B cell (primary cell): ENCODE results near the gene GPR78. TPM values are rescaled to one million over a fixed set of nuclear protein-coding genes. Genes with fewer than 3 reads are reported as not detected.

ENCODE experiments used
- ATAC-seq: fragments of 200-7000 bp; cut with Tn5 transposase; one replicate; pipeline ENCODE4 v1.10.0; 2021; ENCODE audit warnings: low read depth, mild to moderate bottlenecking, moderate number of reproducible peaks, moderate library complexity
- CTCF ChIA-PET: fragments of 350-600 bp; sonication (Branson Sonifier 250); formaldehyde crosslinking; loops from one replicate; lab custom pipeline; 2021; ENCODE audit warnings: antibody characterized with exemption, inconsistent platforms; lab: Charles Lee
- POLR2A ChIA-PET: fragments of 350-600 bp; sonication (Branson Sonifier 250); formaldehyde crosslinking; loops from one replicate; lab custom pipeline; 2021; ENCODE audit warnings: antibody characterized with exemption; lab: Charles Lee
- DNase-seq: peaks from one replicate; pipeline ENCODE4 v3.0.0; 2013
- H2AFZ ChIP-seq: 2 replicates; pipeline ENCODE4 v1.6.1; 2012; ENCODE audit warnings: mild to moderate bottlenecking, low read depth, low read length; ENCODE audit not compliant: insufficient read depth, poor library complexity, severe bottlenecking
- H3K27ac ChIP-seq, 2 donors: 1 replicate in 1 of 2; 2 replicates in 1 of 2; pipeline ENCODE4 v1.5.1; 2012 to 2013; ENCODE audit warnings: low read length in 2 of 2, mild to moderate bottlenecking in 2 of 2, moderate library complexity in 1 of 2
- H3K27me3 ChIP-seq, 4 experiments: fragments of 200-600 bp in 1 of 4; sonication (generic) in 1 of 4; replicated peaks in 1 of 4; 1 replicate in 2 of 4; 2 replicates in 2 of 4; pipeline versions ENCODE4 v1.6.1 to v1.7.0; 2013 to 2016; ENCODE audit warnings: low read length in 3 of 4, mild to moderate bottlenecking in 2 of 4, mixed read lengths in 1 of 4, moderate library complexity in 1 of 4; ENCODE audit not compliant: insufficient read depth in 4 of 4, control insufficient read depth in 3 of 4; ENCODE audit errors: control extremely low read depth in 1 of 4
- H3K36me3 ChIP-seq, 2 experiments: replicated peaks in 1 of 2; 1 replicate in 1 of 2; 2 replicates in 1 of 2; pipeline versions ENCODE4 v1.6.1 to v1.7.1; 2013; ENCODE audit warnings: low read length in 1 of 2; ENCODE audit not compliant: insufficient read depth in 2 of 2, control insufficient read depth in 1 of 2; ENCODE audit errors: control extremely low read depth in 1 of 2, extremely low read depth in 1 of 2
- H3K4me1 ChIP-seq, 2 donors: fragments of 200-600 bp in 1 of 2; sonication (generic) in 1 of 2; 1 replicate in 1 of 2; 2 replicates in 1 of 2; pipeline versions ENCODE4 v1.5.1 to v1.6.1; 2013 to 2017; ENCODE audit warnings: low read length in 2 of 2; ENCODE audit not compliant: control insufficient read depth in 2 of 2, insufficient read depth in 2 of 2
- H3K4me2 ChIP-seq: replicated peaks from 2 replicates; pipeline ENCODE3; 2012; ENCODE audit warnings: mild to moderate bottlenecking, low read depth, low read length; ENCODE audit not compliant: poor library complexity, severe bottlenecking
- H3K4me3 ChIP-seq, 5 experiments: fragments of 200-600 bp in 1 of 5; sonication (generic) in 1 of 5; 1 replicate in 3 of 5; 2 replicates in 2 of 5; pipeline versions ENCODE4 v1.5.1 to v1.7.0; 2011 to 2016; ENCODE audit warnings: low read length in 4 of 5, mild to moderate bottlenecking in 4 of 5, low read depth in 2 of 5, control low read depth in 1 of 5, moderate library complexity in 1 of 5; ENCODE audit not compliant: insufficient read depth in 1 of 5; ENCODE audit errors: control extremely low read depth in 1 of 5, extremely low read depth in 1 of 5
- H3K79me2 ChIP-seq: fragments of 200-600 bp; sonication (generic); one replicate; pipeline ENCODE4 v1.6.0; 2016; ENCODE audit warnings: low read length; ENCODE audit not compliant: control insufficient read depth, insufficient read depth
- H3K9ac ChIP-seq: fragments of 200-600 bp; sonication (generic); 2 replicates; pipeline ENCODE4 v1.6.1; 2017; ENCODE audit warnings: mild to moderate bottlenecking, low read length, moderate library complexity
- H3K9me3 ChIP-seq, 3 donors: one replicate each; pipeline versions ENCODE4 v1.6.1 to v1.7.1; 2013; ENCODE audit warnings: low read length in 2 of 3; ENCODE audit not compliant: control insufficient read depth in 2 of 3, insufficient read depth in 1 of 3; ENCODE audit errors: control extremely low read depth in 1 of 3
- H4K20me1 ChIP-seq: 2 replicates; pipeline ENCODE4 v1.6.0; 2012; ENCODE audit warnings: mild to moderate bottlenecking, low read length; ENCODE audit not compliant: insufficient read depth, control insufficient read depth, poor library complexity, severe bottlenecking
- H3K27ac Mint-ChIP-seq: one replicate; pipeline ENCODE4 v1.8.0; 2021; ENCODE audit warnings: mixed read lengths
- H3K27me3 Mint-ChIP-seq: one replicate; pipeline ENCODE4 v1.8.0; 2021; ENCODE audit warnings: mixed read lengths
- H3K4me1 Mint-ChIP-seq: one replicate; pipeline ENCODE4 v1.8.0; 2021; ENCODE audit warnings: mixed read lengths
- H3K4me3 Mint-ChIP-seq: one replicate; pipeline ENCODE4 v1.8.0; 2021; ENCODE audit warnings: mixed read lengths
- H3K9me3 Mint-ChIP-seq: one replicate; pipeline ENCODE4 v1.8.0; 2022; ENCODE audit warnings: mixed read lengths; ENCODE audit not compliant: insufficient read depth
- EZH2 ChIP-seq: IDR thresholded peaks from 2 replicates; pipeline ENCODE4 v1.6.1; 2012; ENCODE audit warnings: borderline replicate concordance, low read depth, mild to moderate bottlenecking, moderate library complexity, low read length; ENCODE audit not compliant: insufficient read depth, poor library complexity, severe bottlenecking
- WGBS: methylation state at CpG from one replicate; pipeline ENCODE4 v1.1.5; 2013; ENCODE audit warnings: missing lambda C conversion rate; ENCODE audit not compliant: insufficient coverage; 5-methylcytosine and 5-hydroxymethylcytosine counted together
- intact Hi-C: fragments of 100-400 bp; cut with micrococcal nuclease; formaldehyde crosslinking; loops from one replicate; pipeline ENCODE4 v1.10.0; 2022
- polyA plus RNA-seq: library from polyadenylated mRNA; depleted of rRNA; stranded (reverse); fragments of >200 nt; gene quantifications from 2 replicates; pipeline ENCODE4 v1.2.3, GENCODE V29; 2012
- total RNA-seq, 2 donors: library from RNA; stranded (reverse); fragments of 120-200 nt in 1 of 2; gene quantifications; 1 replicate in 1 of 2; 2 replicates in 1 of 2; pipeline versions ENCODE4 v1.2.3 to v1.2.4, GENCODE V29; 2013 to 2022
- TF ChIP-seq, protein P1 (sequence below): fragments of 200-600 bp; IDR thresholded peaks from one replicate; pipeline ENCODE4 v1.8.0; 2022; ENCODE audit warnings: antibody characterized with exemption, mild to moderate bottlenecking

Gene GPR78
- total and polyA plus RNA-seq, 2 donors (not counting 1 experiment from before 2014, with no cell fraction given) = not detected

DNA sequence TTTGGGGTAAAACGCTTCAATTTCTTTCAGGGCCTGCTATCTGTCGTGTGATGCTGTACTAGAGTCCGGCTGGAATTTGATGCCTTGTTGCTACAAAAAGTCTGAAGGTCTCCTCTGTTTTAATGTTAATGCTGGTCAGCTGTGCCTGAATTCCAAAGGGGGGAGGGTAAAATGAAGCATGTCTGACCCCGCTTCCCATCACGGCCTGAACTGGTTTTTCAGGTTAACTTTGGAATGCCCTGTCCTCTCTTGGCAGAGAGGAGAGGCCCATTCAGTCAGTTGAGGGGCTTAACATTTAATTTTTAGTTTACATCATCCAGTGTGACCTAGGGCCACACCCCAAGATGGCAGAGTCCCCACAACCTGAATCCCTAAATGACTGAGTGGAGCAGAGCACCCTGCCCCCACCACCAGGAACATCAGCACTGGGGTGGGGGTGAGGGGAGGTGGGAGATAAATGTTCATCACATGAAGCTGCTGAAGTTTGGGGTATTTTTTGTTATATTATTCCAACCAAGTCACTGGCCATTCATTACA lies 47.9 kb upstream of the GPR78 start:
- ATAC-seq (no peak), DNase-seq (no peak)
- Histone ChIP-seq H3K4me2 (no peak overlapping the region), H3K4me3 (no peak overlapping the region), H2AFZ (no peak overlapping the region), H3K36me3 (no peaks in the 10 kb centered on the region), H3K27ac (no peak overlapping the region), H3K27me3 (peaks cover 0 to 4% (median 0%) of the 10 kb centered on the region in 4 experiments), H3K9me3 (peaks cover 0 to 16% (median 0%) of the 10 kb centered on the region in 3 donors), H3K79me2 (no peaks in the 10 kb centered on the region), H3K4me1 (no peaks in the 10 kb centered on the region), H4K20me1 (no peaks in the 10 kb centered on the region), H3K9ac (no peak overlapping the region)
- Mint-ChIP-seq H3K9me3 (peaks cover 9% of the 10 kb centered on the region), H3K27ac (no peak overlapping the region), H3K27me3 (peaks cover 7% of the 10 kb centered on the region), H3K4me1 (no peaks in the 10 kb centered on the region), H3K4me3 (no peak overlapping the region)
- CTCF ChIA-PET = no interaction called here
- POLR2A ChIA-PET = no interaction called here
- WGBS = 80% methylated on average over 4 of the region's 5 CpGs
- TF ChIP-seq EZH2 = no peak
- TF ChIP-seq, protein P1, sequence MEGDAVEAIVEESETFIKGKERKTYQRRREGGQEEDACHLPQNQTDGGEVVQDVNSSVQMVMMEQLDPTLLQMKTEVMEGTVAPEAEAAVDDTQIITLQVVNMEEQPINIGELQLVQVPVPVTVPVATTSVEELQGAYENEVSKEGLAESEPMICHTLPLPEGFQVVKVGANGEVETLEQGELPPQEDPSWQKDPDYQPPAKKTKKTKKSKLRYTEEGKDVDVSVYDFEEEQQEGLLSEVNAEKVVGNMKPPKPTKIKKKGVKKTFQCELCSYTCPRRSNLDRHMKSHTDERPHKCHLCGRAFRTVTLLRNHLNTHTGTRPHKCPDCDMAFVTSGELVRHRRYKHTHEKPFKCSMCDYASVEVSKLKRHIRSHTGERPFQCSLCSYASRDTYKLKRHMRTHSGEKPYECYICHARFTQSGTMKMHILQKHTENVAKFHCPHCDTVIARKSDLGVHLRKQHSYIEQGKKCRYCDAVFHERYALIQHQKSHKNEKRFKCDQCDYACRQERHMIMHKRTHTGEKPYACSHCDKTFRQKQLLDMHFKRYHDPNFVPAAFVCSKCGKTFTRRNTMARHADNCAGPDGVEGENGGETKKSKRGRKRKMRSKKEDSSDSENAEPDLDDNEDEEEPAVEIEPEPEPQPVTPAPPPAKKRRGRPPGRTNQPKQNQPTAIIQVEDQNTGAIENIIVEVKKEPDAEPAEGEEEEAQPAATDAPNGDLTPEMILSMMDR = no peak
- intact Hi-C loops = no loop called here

DNA sequence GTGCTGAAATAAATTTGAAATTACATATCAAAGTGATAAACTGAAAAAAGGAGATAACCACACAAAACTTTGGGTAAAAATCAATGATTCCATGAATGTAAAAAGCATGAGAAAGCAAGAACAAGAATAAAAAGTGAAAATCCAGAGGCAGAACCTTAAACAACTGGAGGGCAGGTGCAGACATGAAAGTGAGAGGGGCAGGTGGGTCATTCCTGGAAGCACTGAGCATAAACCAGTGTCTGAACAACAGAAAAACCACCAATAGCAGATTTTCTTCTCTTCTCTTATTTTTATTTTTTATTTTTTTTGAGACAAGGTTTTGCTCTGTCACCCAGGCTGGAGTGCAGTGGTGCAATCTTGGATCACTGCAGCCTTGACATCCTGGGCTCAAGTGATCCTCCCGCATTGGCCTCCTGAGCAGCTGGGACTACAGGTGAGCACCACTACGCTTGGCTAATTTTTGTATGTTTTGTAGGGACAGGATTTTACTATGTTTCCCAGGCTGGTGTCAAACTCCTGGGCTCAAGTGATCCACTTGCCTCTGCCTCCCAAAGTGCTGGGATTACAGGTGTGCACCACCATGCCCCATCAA lies 46.8 kb upstream of the GPR78 start:
- ChIA-PET POLR2A (no interaction called here), CTCF (no interaction called here)
- intact Hi-C loops = no loop called here
- H3K27ac Mint-ChIP-seq = no peak overlapping the region
- H3K9ac ChIP-seq = no peak overlapping the region
- peaks cover 9% of the 10 kb centered on the region for H3K9me3 Mint-ChIP-seq
- H3K9me3 ChIP-seq = peaks cover 0 to 16% (median 0%) of the 10 kb centered on the region in 3 donors
- 100% methylated on average over 2 of the region's 2 CpGs for WGBS
- peaks cover 0 to 4% (median 0%) of the 10 kb centered on the region in 4 experiments for H3K27me3 ChIP-seq
- ATAC-seq (no peak), DNase-seq (no peak)
- no peak overlapping the region for H3K27ac ChIP-seq
- no peaks in the 10 kb centered on the region for H4K20me1 ChIP-seq
- no peak overlapping the region for H3K4me3 Mint-ChIP-seq
- H3K4me1 Mint-ChIP-seq = no peaks in the 10 kb centered on the region
- H3K36me3 ChIP-seq = no peaks in the 10 kb centered on the region
- H3K4me3 ChIP-seq = no peak overlapping the region
- peaks cover 7% of the 10 kb centered on the region for H3K27me3 Mint-ChIP-seq
- H3K4me1 ChIP-seq = no peaks in the 10 kb centered on the region
- TF ChIP-seq, protein P1 = no peak
- no peak for TF ChIP-seq EZH2
- H3K4me2 ChIP-seq = no peak overlapping the region
- no peaks in the 10 kb centered on the region for H3K79me2 ChIP-seq
- no peak overlapping the region for H2AFZ ChIP-seq
